Measurements from ENCODE around the gene CCDC167.

DNA sequence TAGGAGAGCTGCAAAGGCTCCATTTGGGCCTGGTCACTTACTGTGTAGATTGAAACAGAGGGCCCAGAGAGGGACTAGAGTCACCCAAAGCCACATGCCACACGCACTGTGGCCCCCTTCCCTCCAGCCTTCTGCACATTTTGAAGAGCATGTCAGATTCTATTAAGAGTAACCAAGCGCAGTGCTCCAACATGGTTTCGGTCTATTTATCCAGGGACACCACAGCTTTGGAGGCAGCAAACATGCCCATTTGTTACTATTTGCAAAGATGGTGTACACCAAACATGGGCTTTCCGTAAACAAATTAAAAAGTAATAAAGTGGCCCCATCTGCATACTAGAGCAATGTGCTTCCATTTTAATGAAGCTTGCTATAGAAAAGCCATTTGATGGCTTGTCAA is 43.7 kb upstream of the CCDC167 start:
- TF ChIP-seq POLR2A (IDR thresholded peaks at IDR 0.05), result no peak
- TF ChIP-seq, protein P1, sequence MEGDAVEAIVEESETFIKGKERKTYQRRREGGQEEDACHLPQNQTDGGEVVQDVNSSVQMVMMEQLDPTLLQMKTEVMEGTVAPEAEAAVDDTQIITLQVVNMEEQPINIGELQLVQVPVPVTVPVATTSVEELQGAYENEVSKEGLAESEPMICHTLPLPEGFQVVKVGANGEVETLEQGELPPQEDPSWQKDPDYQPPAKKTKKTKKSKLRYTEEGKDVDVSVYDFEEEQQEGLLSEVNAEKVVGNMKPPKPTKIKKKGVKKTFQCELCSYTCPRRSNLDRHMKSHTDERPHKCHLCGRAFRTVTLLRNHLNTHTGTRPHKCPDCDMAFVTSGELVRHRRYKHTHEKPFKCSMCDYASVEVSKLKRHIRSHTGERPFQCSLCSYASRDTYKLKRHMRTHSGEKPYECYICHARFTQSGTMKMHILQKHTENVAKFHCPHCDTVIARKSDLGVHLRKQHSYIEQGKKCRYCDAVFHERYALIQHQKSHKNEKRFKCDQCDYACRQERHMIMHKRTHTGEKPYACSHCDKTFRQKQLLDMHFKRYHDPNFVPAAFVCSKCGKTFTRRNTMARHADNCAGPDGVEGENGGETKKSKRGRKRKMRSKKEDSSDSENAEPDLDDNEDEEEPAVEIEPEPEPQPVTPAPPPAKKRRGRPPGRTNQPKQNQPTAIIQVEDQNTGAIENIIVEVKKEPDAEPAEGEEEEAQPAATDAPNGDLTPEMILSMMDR (IDR thresholded peaks at IDR 0.05 in 4 of 5, conservative IDR thresholded peaks at IDR 0.05 in 1 of 5), result no peak
